ENCODE results near the gene CLPSL1.

DNA sequence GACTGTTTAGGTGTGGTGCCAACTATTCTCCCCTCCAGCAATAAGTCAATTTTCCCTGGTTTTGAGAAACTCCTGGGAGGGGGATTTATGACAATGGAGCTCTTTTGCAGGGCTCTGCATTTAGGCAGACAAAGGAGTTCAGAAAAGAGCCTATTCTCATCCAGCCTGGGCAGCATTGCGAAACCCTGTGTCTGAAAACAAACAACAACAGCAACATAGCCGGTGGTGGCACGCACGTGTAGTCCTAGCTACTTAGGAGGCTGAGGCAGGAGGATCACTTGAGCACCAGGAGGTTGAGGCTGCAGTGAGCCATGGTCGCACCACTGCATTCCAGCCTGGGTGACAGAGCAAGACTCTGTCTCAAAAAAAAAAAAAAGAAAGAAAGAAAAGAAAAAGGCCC lies 9.9 kb downstream of the CLPSL1 start:
- TF ChIP-seq, protein P1, sequence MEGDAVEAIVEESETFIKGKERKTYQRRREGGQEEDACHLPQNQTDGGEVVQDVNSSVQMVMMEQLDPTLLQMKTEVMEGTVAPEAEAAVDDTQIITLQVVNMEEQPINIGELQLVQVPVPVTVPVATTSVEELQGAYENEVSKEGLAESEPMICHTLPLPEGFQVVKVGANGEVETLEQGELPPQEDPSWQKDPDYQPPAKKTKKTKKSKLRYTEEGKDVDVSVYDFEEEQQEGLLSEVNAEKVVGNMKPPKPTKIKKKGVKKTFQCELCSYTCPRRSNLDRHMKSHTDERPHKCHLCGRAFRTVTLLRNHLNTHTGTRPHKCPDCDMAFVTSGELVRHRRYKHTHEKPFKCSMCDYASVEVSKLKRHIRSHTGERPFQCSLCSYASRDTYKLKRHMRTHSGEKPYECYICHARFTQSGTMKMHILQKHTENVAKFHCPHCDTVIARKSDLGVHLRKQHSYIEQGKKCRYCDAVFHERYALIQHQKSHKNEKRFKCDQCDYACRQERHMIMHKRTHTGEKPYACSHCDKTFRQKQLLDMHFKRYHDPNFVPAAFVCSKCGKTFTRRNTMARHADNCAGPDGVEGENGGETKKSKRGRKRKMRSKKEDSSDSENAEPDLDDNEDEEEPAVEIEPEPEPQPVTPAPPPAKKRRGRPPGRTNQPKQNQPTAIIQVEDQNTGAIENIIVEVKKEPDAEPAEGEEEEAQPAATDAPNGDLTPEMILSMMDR (IDR thresholded peaks at IDR 0.05; ENCODE audit: extremely low read depth in 1 of 2, insufficient read depth in 1 of 2, low read depth in 1 of 2, low read length in 2 of 2): no peak
- TF ChIP-seq POLR2A (IDR thresholded peaks at IDR 0.05; ENCODE audit: low read depth, low read length): no peak
- no peak for TF ChIP-seq EZH2 (IDR thresholded peaks at IDR 0.05; ENCODE audit: borderline replicate concordance, low read depth, low read length, severe bottlenecking)
- no peak for TF ChIP-seq POLR2AphosphoS5 (IDR thresholded peaks at IDR 0.05; ENCODE audit: insufficient read depth, low read depth, low read length)
